ENCODE data around the gene CAMK1G. TPM values are rescaled to one million over a fixed set of nuclear protein-coding genes. Genes with fewer than 3 reads are reported as not detected.

CAMK1G gene
- total RNA-seq, 1 experiment from 2014 or later = not detected

GRCh38 chr1:209618291-209618690, 34.8 kb downstream of the CAMK1G start (continued):
- TF ChIP-seq ZBTB33 (IDR thresholded peaks at IDR 0.05; ENCODE audit: extremely low read depth, insufficient replicate concordance, low read length) = no peak
- no peak for TF ChIP-seq RAD21 (IDR thresholded peaks at IDR 0.05; ENCODE audit: low read depth)
- TF ChIP-seq EGR1 (IDR thresholded peaks at IDR 0.05; ENCODE audit: low read depth) = no peak
- no peak for TF ChIP-seq CTCF (IDR thresholded peaks at IDR 0.05 in 2 of 3, conservative IDR thresholded peaks at IDR 0.05 in 1 of 3; ENCODE audit: borderline replicate concordance in 1 of 3, insufficient read depth in 1 of 3, low read depth in 2 of 3, low read length in 2 of 3)

GRCh38 chr1:209618756-209619420, 35.4 kb downstream of the CAMK1G start:
- H3K9me2 ChIP-seq (ENCODE audit: insufficient read depth) = no peaks in the 10 kb centered on the region
- TF ChIP-seq ZNF274 (IDR thresholded peaks at IDR 0.05; ENCODE audit: low read depth, low read length) (no peak), MAX (IDR thresholded peaks at IDR 0.05) (no peak), CBX3 (IDR thresholded peaks at IDR 0.05; ENCODE audit: low read depth) (no peak), YY1 (IDR thresholded peaks at IDR 0.05; ENCODE audit: extremely low read depth, insufficient replicate concordance, low read depth, low read length) (no peak), TCF7L2 (IDR thresholded peaks at IDR 0.05; ENCODE audit: borderline replicate concordance, extremely low read depth, insufficient read depth, insufficient read length) (no peak), EZH2 (IDR thresholded peaks at IDR 0.05) (no peak), SP1 (IDR thresholded peaks at IDR 0.05; ENCODE audit: low read depth) (no peak), FOSL1 (IDR thresholded peaks at IDR 0.05; ENCODE audit: low read depth) (no peak), ZFX (IDR thresholded peaks at IDR 0.05) (no peak), ELF1 (IDR thresholded peaks at IDR 0.05; ENCODE audit: borderline replicate concordance, low read depth) (no peak), SIN3A (IDR thresholded peaks at IDR 0.05; ENCODE audit: low read depth) (no peak), POLR2AphosphoS5 (IDR thresholded peaks at IDR 0.05; ENCODE audit: low read depth, low read length) (no peak)
- no peaks in the 10 kb centered on the region for H3K9me3 ChIP-seq (ENCODE audit: control insufficient read depth in 1 of 2, insufficient read depth in 1 of 2, low read depth in 1 of 2, low read length in 2 of 2)
- intact Hi-C loops (cut with micrococcal nuclease) = no loop called here
- H3K4me2 ChIP-seq (ENCODE audit: low read length) = no peak overlapping the region
- DNase-seq (ENCODE audit: low read depth, low spot score) (no peak), ATAC-seq (no peak)
- no peak overlapping the region for H3K4me3 ChIP-seq (replicated peaks in 1 of 2; ENCODE audit: low read depth in 1 of 2, low read length in 2 of 2)
- no peak overlapping the region for H3K9ac ChIP-seq (ENCODE audit: low read length)
- no peaks in the 10 kb centered on the region for H4K20me1 ChIP-seq (ENCODE audit: insufficient read depth)
- ChIA-PET POLR2A (no interaction called here), CTCF (interaction anchor here (0.8 kb wide), 1 partner anchor 8 kb away, joined by 3 read pairs; no protein-coding TSS in a partner anchor), RAD21 (ENCODE audit: low non-redundant PET in 1 of 2, low total read pairs in 2 of 2, uncharacterized antibody in 2 of 2, unreplicated experiment in 2 of 2) (no interaction called here)
- H3K36me3 ChIP-seq (ENCODE audit: control insufficient read depth in 1 of 2, insufficient read depth in 2 of 2, low read length in 2 of 2) = peaks cover 0 to 11% of the 10 kb centered on the region in 2 experiments; a peak in 3 of 4 replicates
- H3K27ac ChIP-seq (ENCODE audit: low read depth, low read length) = no peak overlapping the region
- H3K4me1 ChIP-seq (ENCODE audit: control insufficient read depth in 1 of 2, insufficient read depth in 2 of 2, low read length in 2 of 2) = no peaks in the 10 kb centered on the region
- H2AFZ ChIP-seq (ENCODE audit: low read depth, low read length, poor library complexity, severe bottlenecking) = no peak overlapping the region
- BruUV-seq (replicated peaks) = no TSS peak
- H3K79me2 ChIP-seq (ENCODE audit: insufficient read depth, low read length) = no peaks in the 10 kb centered on the region
- no peaks in the 10 kb centered on the region for H3K27me3 ChIP-seq (ENCODE audit: insufficient read depth, low read length)
